Central memory CD8-positive, alpha-beta T cell (primary cell): Measurements from ENCODE around the gene CADPS.

Source experiments
- ATAC-seq: fragments of 150-1000 bp; cut with Tn5 transposase; replicated peaks from 2 replicates; pipeline ENCODE4 v1.10.0; 2022; ENCODE audit warnings: mild to moderate bottlenecking, moderate FRiP score, moderate number of reproducible peaks; ENCODE audit not compliant: poor library complexity, severe bottlenecking; ENCODE audit errors: extremely low read depth
- DNase-seq, 2 donors: peaks; one replicate each; pipeline ENCODE4 v3.0.0; 2021; ENCODE audit warnings: low spot score in 2 of 2
- H3K27ac Mint-ChIP-seq: one replicate; pipeline ENCODE4 v1.8.0; 2022; ENCODE audit warnings: low read depth, mild to moderate bottlenecking, moderate library complexity, mixed read lengths
- H3K27me3 Mint-ChIP-seq: one replicate; pipeline ENCODE4 v1.8.0; 2022; ENCODE audit warnings: mixed read lengths
- H3K36me3 Mint-ChIP-seq: one replicate; pipeline ENCODE4 v1.8.0; 2022; ENCODE audit warnings: mild to moderate bottlenecking, moderate library complexity, mixed read lengths; ENCODE audit not compliant: insufficient read depth
- H3K4me1 Mint-ChIP-seq: one replicate; pipeline ENCODE4 v1.8.0; 2022; ENCODE audit warnings: mixed read lengths
- H3K4me3 Mint-ChIP-seq: one replicate; pipeline ENCODE4 v1.8.0; 2022; ENCODE audit warnings: mild to moderate bottlenecking, moderate library complexity, mixed read lengths
- H3K9me3 Mint-ChIP-seq: one replicate; pipeline ENCODE4 v1.8.0; 2022; ENCODE audit warnings: mixed read lengths

CADPS gene

DNA sequence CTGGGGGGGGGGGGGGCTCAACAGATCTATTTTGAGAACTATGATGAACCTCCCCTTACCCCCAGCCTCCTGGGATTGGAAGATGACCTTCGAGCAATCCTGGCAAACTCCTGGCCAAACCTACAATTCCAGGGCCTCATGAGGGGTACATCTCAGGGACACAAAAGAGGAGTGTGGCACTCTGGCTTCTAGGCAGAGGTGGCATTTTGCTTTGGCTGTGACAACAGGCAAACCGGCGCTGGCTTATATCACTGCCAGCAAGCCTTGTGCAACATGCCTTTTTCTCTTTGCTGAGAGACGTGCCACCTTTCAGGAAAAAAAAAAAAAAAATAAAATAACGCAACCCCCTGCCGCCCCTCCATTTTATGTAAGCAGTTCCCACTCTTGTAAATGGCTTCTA lies 470.1 kb downstream of the CADPS start:
- H3K36me3 Mint-ChIP-seq = no peaks in the 10 kb centered on the region
- no peak overlapping the region for H3K4me3 Mint-ChIP-seq
- peaks cover 4% of the 10 kb centered on the region for H3K9me3 Mint-ChIP-seq
- no peak overlapping the region for H3K27ac Mint-ChIP-seq
- no peaks in the 10 kb centered on the region for H3K27me3 Mint-ChIP-seq
- ATAC-seq = no peak
- no peak for DNase-seq
- no peaks in the 10 kb centered on the region for H3K4me1 Mint-ChIP-seq

DNA sequence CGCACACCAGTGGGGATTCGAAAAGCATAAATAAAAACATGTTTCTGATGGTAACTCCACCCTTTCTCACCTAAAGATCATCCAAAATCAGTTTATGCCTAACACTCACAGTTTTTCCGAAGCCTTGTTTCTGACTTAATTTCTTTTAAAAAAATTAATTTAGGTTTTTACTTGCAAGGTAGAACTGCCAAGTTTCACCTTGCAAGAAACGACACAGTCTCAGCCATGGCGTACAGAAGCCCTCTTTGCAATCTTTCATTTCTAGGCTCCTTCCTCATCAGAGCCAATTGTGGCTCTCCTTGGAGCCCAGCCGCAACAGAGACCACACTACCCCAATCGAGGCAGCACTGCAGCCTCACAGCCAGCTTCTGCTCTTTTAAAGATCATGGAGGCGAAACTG lies 470.9 kb downstream of the CADPS start:
- no peaks in the 10 kb centered on the region for H3K36me3 Mint-ChIP-seq
- no peaks in the 10 kb centered on the region for H3K4me1 Mint-ChIP-seq
- no peaks in the 10 kb centered on the region for H3K27me3 Mint-ChIP-seq
- DNase-seq (no peak), ATAC-seq (no peak)
- peaks cover 4% of the 10 kb centered on the region for H3K9me3 Mint-ChIP-seq
- no peak overlapping the region for H3K27ac Mint-ChIP-seq
- no peak overlapping the region for H3K4me3 Mint-ChIP-seq

DNA sequence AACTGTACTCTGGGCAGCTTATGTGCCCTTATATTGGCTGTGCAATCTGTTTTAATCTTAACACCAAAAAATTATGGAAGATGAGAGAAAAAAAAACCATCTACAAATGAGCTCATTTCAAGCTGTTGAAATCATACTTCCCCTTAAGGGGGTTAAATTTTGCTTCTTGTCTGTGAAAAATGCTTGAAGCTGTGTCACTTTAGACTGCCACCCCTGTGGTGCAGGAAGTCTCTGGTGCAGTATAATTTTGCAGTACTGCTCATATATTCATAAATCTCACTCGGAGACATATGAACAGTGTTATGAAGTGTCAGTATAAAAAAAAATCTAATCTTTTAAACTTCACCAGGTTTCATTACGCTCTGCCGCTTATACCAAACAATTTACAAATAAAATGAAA lies 471.5 kb downstream of the CADPS start:
- Mint-ChIP-seq H3K36me3 (no peaks in the 10 kb centered on the region), H3K9me3 (peaks cover 4% of the 10 kb centered on the region), H3K27ac (no peak overlapping the region), H3K4me1 (no peaks in the 10 kb centered on the region), H3K4me3 (no peak overlapping the region), H3K27me3 (no peaks in the 10 kb centered on the region)
- no peak for DNase-seq
- no peak for ATAC-seq

DNA sequence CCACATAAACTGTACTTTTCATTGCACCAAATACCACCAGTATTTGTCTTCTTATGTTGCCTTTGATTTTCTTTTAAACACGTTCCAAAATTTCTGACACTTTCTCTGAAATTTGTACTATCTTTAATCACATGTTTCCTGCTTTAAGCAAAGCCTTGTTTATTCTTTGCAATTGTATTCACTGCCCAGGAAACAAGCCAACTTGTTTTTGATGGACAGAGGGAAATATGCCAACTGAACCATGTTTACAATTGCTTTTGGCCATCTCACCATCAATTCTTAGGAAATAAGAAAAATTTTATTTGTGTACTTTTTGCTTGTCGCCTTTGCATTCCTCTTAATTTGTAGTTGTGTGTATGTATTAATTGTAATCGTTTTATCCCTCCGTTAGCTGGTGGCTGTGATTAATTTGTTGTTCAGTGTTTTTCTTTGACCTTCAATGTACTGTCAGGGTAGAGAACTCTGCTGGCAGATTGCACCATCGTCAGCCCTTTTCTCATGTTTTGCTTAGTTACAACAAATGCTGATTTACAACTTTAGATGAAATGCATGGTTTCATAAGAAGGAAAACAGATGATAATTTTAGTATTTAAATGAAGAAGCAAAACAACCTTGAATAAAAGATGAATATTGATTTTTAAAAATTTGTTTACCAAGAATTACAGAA lies 482.5 kb downstream of the CADPS start:
- Mint-ChIP-seq H3K4me3 (no peak overlapping the region), H3K4me1 (no peaks in the 10 kb centered on the region), H3K27me3 (peaks cover 13% of the 10 kb centered on the region), H3K36me3 (no peaks in the 10 kb centered on the region), H3K9me3 (peaks cover 19% of the 10 kb centered on the region), H3K27ac (no peak overlapping the region)
- ATAC-seq = no peak
- DNase-seq = no peak

DNA sequence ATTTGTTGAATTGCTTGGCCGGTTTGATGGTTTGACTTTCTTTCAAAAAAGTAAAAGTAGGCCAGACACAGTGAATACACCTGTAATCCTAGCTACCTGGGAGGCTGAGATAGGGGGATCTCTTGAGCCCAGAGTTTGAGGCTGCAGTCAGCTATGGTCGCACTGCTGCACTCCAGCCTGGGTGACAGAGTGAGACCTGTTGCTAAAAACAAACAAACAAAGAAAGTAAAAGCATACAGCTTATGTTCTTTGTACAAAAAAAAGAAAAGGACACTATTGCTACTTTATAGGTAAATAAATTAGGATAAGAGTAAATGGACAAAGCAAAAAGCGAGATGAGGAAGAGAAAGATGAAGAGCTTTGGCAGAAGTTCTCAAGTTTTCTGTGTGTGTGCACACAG lies 488.0 kb downstream of the CADPS start:
- no peak overlapping the region for H3K27ac Mint-ChIP-seq
- DNase-seq = no peak
- H3K4me3 Mint-ChIP-seq = no peak overlapping the region
- H3K9me3 Mint-ChIP-seq = peaks cover 14% of the 10 kb centered on the region
- no peaks in the 10 kb centered on the region for H3K4me1 Mint-ChIP-seq
- H3K27me3 Mint-ChIP-seq = no peaks in the 10 kb centered on the region
- H3K36me3 Mint-ChIP-seq = no peaks in the 10 kb centered on the region
- ATAC-seq = no peak

DNA sequence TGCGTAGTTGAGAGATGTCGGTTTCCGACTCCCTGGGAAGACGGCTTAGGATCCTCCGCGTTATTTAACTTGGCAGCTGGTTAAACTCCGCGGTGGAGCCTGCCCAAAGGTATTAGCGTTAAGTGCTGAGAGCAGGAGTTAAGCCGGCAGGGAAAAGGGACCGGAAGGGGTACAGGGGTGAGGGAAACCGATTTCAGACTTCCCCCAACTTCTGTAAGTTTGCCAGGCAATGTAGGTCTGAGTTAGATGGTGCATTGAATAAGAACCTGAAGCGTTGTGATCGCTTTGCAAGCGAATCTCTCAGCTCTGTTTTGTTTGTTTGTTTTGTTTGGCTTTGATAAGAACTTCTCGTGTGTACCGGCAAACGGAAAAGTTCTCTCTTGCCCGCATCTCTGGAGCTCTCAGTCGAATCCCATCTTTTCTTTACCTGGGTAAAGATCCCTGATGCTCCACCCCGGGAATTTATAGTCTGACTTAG lies 495.9 kb downstream of the CADPS start:
- H3K9me3 Mint-ChIP-seq = no peaks in the 10 kb centered on the region
- H3K4me1 Mint-ChIP-seq = no peaks in the 10 kb centered on the region
- H3K27me3 Mint-ChIP-seq = peaks cover 75% of the 10 kb centered on the region
- H3K27ac Mint-ChIP-seq = no peak overlapping the region
- DNase-seq = no peak
- no peaks in the 10 kb centered on the region for H3K36me3 Mint-ChIP-seq
- no peak for ATAC-seq
- H3K4me3 Mint-ChIP-seq = no peak overlapping the region

DNA sequence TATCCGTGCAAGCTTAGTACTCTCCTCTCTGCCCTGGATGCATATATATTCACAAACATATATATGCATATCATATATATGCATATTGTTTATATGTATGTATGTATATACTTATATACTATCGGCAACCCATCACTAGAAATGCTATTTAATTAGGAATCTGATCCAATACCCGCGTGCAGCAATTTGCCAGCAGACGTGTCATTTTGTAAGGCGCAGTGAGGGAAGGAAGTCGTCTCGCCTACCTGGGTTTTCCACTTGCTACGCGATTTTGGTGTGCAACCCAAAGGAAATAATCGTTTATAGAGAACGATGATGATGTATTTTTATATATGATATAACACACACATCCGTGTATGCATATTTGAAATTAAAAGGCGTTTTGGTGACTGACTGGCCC lies 496.3 kb downstream of the CADPS start:
- Mint-ChIP-seq H3K4me1 (no peaks in the 10 kb centered on the region), H3K4me3 (no peak overlapping the region), H3K27me3 (peaks cover 80% of the 10 kb centered on the region)

DNA sequence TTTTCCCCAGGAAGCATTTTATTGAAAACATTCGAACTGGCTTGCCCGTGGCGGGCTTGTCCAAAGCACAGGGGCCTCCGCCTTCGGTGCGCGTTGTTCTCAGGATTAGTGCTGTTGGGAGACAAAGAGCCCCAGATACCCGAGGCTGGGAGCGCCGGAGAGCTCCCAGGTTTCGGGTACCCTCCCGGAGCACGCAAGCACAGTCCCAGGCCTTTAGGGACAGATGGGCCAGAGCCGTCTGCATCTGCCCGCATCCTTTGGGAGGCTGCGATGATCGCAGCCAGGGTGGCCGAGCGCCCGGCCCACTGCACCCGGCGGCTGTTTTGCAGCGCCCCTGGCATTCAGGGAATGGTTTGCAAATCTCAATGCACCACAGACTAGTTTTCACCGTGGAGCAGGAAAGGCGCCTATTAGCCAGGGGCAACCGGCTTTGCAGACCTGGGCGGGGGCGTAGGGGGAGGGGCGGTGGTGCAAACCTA lies 496.9 kb downstream of the CADPS start:
- Mint-ChIP-seq H3K4me1 (no peaks in the 10 kb centered on the region), H3K9me3 (no peaks in the 10 kb centered on the region), H3K27ac (no peak overlapping the region), H3K36me3 (no peaks in the 10 kb centered on the region), H3K27me3 (peaks cover 83% of the 10 kb centered on the region), H3K4me3 (no peak overlapping the region)
- no peak for DNase-seq
- ATAC-seq = no peak

More for the DNA sequence above, 496.3 kb downstream of the CADPS start:
- no peaks in the 10 kb centered on the region for H3K36me3 Mint-ChIP-seq
- H3K27ac Mint-ChIP-seq = no peak overlapping the region
- no peak for DNase-seq
- no peaks in the 10 kb centered on the region for H3K9me3 Mint-ChIP-seq
- no peak for ATAC-seq

DNA sequence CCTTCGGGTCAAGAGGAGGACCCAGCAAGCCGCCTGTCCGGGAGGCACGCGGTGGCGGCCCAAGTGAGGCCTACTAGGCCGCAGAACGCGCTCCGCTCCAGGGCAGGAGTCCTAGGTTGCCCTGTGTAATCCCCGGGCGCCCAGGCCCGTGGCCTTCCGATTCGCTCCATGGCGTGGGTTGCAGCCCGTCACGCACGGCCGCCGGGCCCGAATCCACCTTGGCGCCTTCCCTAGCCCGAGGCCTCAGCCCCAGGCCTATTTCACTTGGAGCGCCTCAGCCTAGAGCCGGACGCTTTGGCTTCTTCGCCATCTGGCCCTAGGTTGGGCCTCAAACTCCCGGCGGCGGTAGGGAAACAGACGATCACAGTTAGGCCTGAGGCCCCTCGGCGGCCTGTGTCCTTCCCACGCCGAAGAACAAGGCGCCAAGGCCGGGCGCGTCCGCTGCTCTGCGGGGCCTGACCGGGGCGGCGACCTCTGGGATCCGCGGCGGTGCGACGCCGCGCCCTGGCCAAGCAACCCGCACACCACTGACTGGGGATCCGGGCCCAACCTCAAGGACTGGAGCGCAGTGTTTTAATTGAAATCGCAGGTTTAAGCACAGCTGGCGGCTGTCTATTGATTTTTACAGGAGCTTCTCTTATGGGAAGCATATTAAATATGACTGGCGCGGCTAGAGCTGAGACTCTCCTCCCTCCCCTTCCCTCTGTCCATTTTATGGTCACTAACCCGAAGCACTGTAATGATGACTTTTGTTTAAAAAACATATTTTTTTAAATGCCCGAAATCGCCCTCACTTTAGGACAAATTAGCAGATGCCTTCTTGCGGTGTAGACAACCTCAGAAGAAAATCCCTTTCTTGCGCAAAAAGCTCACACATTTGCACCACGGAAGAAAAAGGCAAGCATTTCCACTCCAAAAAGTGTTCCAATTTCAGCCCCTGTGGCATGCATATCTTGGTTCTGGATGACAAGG lies 498.0 kb downstream of the CADPS start:
- H3K27ac Mint-ChIP-seq = no peak overlapping the region
- no peaks in the 10 kb centered on the region for H3K9me3 Mint-ChIP-seq
- ATAC-seq = no peak
- H3K4me1 Mint-ChIP-seq = no peaks in the 10 kb centered on the region
- no peaks in the 10 kb centered on the region for H3K36me3 Mint-ChIP-seq
- no peak overlapping the region for H3K4me3 Mint-ChIP-seq
- H3K27me3 Mint-ChIP-seq = peaks cover 83% of the 10 kb centered on the region
- no peak for DNase-seq

DNA sequence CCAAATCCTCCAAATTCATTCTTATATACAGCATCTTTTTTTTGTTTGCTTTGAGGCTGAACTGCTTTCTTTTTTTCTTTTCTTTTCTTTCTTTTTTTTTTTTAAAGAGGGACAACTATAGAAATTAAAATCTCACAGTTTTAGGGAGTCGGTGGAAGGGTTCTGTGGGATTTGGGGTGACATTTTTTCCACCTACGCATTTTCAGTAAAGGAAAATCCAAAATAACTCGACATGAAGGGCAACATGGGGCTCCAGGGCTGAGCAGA lies 498.8 kb downstream of the CADPS start:
- Mint-ChIP-seq H3K9me3 (no peaks in the 10 kb centered on the region), H3K4me3 (no peak overlapping the region), H3K27me3 (peaks cover 83% of the 10 kb centered on the region), H3K4me1 (no peaks in the 10 kb centered on the region), H3K27ac (no peak overlapping the region), H3K36me3 (no peaks in the 10 kb centered on the region)
- DNase-seq (no peak), ATAC-seq (no peak)

DNA sequence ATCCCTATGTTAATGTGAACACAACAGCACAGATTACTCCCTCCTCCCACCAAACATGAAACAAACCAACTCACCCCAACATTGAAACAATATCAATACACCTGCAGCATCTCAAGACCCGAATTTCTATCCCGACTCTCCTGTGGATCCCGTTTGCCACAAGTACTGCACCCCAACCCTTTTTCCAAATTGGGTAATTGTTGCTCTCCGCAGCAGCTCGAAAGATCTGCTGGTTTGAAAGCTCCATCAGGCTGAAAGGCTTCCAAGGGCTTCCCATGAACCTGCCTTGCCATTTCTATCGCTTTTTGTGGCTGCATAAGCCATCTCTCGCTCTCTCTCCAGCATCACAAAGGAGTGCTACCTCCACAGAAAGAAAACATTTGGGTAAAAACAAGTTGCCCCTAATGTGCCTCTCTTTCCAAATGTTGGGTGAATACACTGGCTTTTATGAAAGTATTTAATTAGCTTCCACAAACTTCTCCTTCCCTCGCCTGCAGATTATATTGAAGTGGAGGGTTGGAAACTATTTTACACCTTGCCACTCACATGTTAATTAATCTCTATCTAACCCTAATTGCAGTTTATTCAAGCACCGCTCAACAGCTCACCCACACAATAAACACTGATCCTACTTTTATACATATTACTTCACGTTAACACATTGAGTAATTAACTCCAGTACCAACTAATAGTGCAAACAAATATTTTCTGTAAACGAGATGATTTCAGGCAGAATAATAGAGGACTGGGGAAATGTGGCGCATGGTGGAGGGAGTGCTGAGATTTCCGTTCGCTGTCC lies 499.4 kb downstream of the CADPS start:
- DNase-seq (no peak), ATAC-seq (no peak)
- H3K27ac Mint-ChIP-seq = no peak overlapping the region
- H3K9me3 Mint-ChIP-seq = no peaks in the 10 kb centered on the region
- H3K27me3 Mint-ChIP-seq = peaks cover 83% of the 10 kb centered on the region
- no peak overlapping the region for H3K4me3 Mint-ChIP-seq
- no peaks in the 10 kb centered on the region for H3K4me1 Mint-ChIP-seq
- H3K36me3 Mint-ChIP-seq = no peaks in the 10 kb centered on the region

DNA sequence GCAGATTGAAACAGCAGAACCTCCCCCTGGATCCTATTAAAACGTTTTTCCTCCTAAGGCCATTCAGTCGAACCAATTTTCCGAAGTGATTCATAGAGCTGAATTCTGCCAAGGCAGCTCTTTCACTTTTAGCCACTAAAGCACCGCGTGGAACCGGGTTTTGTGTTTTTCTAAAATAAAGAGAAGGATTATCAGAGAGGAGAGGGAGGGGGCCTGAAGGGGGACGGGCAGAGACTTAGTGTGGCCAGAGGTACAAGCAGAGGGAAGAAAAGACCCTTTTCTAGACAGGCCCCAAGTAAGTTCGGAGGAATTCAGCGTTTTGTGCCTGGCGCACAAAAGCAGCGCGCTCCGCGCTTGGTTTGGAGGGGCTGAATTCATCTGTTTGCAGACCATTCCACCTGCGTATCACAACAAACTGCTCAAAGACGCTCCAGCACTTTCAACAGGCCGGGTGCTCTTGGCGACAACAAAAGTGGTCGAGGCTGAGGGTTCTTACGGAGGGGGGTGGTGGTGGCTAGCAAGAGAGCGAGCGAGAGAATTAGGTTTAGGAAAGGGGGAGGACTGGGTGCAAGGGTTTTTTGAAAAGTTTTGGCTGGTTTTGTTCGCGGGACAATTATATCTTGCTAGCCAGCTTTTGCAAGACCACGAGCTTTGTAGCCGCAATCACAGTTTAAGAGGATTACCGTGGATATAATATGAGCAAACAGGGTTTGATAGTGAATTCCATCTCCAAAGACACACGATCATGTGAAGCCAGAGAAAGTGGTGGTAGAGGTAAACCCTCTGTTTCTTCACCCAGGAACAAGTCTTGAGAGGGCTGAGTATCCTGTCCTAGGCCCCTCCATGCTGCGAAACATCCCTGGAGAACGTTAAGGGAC lies 500.6 kb downstream of the CADPS start:
- Mint-ChIP-seq H3K9me3 (no peaks in the 10 kb centered on the region), H3K4me3 (no peak overlapping the region), H3K4me1 (no peaks in the 10 kb centered on the region), H3K36me3 (no peaks in the 10 kb centered on the region), H3K27ac (no peak overlapping the region), H3K27me3 (peaks cover 85% of the 10 kb centered on the region)
- no peak for DNase-seq
- no peak for ATAC-seq
